Measurements from ENCODE around the gene NXPH4.

NXPH4 gene

GRCh38 chr12:57215065-57215464 is 1.5 kb upstream of the NXPH4 start:
- Histone ChIP-seq H3K4me3 (ENCODE audit: low read depth, low read length) (no peak overlapping the region), H2BK12ac (ENCODE audit: low read length) (no peak overlapping the region), H3K4me2 (ENCODE audit: low read length) (no peak overlapping the region), H3K18ac (ENCODE audit: low read length) (no peak overlapping the region), H3K27ac (ENCODE audit: low read depth, low read length) (no peak overlapping the region), H4K12ac (ENCODE audit: low read depth, low read length) (no peak overlapping the region), H3K14ac (ENCODE audit: low read length) (no peak overlapping the region), H3K9me3 (ENCODE audit: insufficient read depth, low read depth, low read length) (peaks cover 12% of the 10 kb centered on the region), H3K79me1 (ENCODE audit: low read length) (no peaks in the 10 kb centered on the region), H3K27me3 (ENCODE audit: insufficient read depth, low read length) (peaks cover 49% of the 10 kb centered on the region), H2BK5ac (ENCODE audit: low read depth, low read length, poor library complexity) (no peak overlapping the region), H3K4me1 (ENCODE audit: control insufficient read depth in 1 of 2, insufficient read depth in 2 of 2, low read length in 2 of 2) (peaks cover 17 to 35% of the 10 kb centered on the region in 2 experiments), H2AK5ac (ENCODE audit: low read length) (no peak overlapping the region), H3K9ac (ENCODE audit: low read length) (no peak overlapping the region), H3K36me3 (ENCODE audit: control insufficient read depth in 1 of 2, insufficient read depth in 2 of 2, low read length in 2 of 2) (peaks cover 26 to 30% of the 10 kb centered on the region in 2 experiments), H2AFZ (ENCODE audit: insufficient read depth, low read length, poor library complexity) (no peak overlapping the region), H4K8ac (ENCODE audit: low read depth, low read length) (no peak overlapping the region), H3K79me2 (ENCODE audit: control insufficient read depth, insufficient read depth, low read length, poor library complexity) (no peaks in the 10 kb centered on the region), H3K23ac (ENCODE audit: low read length) (no peak overlapping the region), H4K91ac (ENCODE audit: low read depth, low read length) (no peak overlapping the region), H2BK120ac (ENCODE audit: insufficient read depth, low read length, poor library complexity) (no peak overlapping the region), H3K4ac (ENCODE audit: low read depth, low read length) (no peak overlapping the region)
- DNase-seq = no peak
- no CpG with 5 or more reads among the region's 11 CpGs for WGBS (ENCODE audit: extremely low coverage, insufficient coverage, insufficient read length)

- H2BK12ac ChIP-seq (ENCODE audit: low read length) = no peak overlapping the region
- no CpG with 5 or more reads among the region's 7 CpGs for WGBS (ENCODE audit: extremely low coverage, insufficient coverage, insufficient read length)
- peaks cover 21 to 24% of the 10 kb centered on the region in 2 experiments for H3K36me3 ChIP-seq (ENCODE audit: control insufficient read depth in 1 of 2, insufficient read depth in 2 of 2, low read length in 2 of 2)
- H3K27me3 ChIP-seq (ENCODE audit: insufficient read depth, low read length) = peaks cover 52% of the 10 kb centered on the region
- no peak overlapping the region for H2AK5ac ChIP-seq (ENCODE audit: low read length)
- no peak overlapping the region for H3K27ac ChIP-seq (ENCODE audit: low read depth, low read length)
- H4K91ac ChIP-seq (ENCODE audit: low read depth, low read length) = no peak overlapping the region
- no peaks in the 10 kb centered on the region for H3K79me2 ChIP-seq (ENCODE audit: control insufficient read depth, insufficient read depth, low read length, poor library complexity)
- no peak overlapping the region for H3K23ac ChIP-seq (ENCODE audit: low read length)
- H3K4me1 ChIP-seq (ENCODE audit: control insufficient read depth in 1 of 2, insufficient read depth in 2 of 2, low read length in 2 of 2) = peaks cover 17 to 35% of the 10 kb centered on the region in 2 experiments
- H4K8ac ChIP-seq (ENCODE audit: low read depth, low read length) = no peak overlapping the region
- H3K4ac ChIP-seq (ENCODE audit: low read depth, low read length) = no peak overlapping the region
- H2BK5ac ChIP-seq (ENCODE audit: low read depth, low read length, poor library complexity) = no peak overlapping the region
- H3K14ac ChIP-seq (ENCODE audit: low read length) = no peak overlapping the region
- no peak overlapping the region for H2BK120ac ChIP-seq (ENCODE audit: insufficient read depth, low read length, poor library complexity)
- H3K9me3 ChIP-seq (ENCODE audit: insufficient read depth, low read depth, low read length) = peaks cover 12% of the 10 kb centered on the region
- H2AFZ ChIP-seq (ENCODE audit: insufficient read depth, low read length, poor library complexity) = no peak overlapping the region
- H3K18ac ChIP-seq (ENCODE audit: low read length) = no peak overlapping the region
- H4K12ac ChIP-seq (ENCODE audit: low read depth, low read length) = no peak overlapping the region
- DNase-seq = peak in 1 of 2 donors; percentile 29
- H3K4me3 ChIP-seq (ENCODE audit: low read depth, low read length) = no peak overlapping the region
- peak overlapping the region; percentile 58 for H3K4me2 ChIP-seq (ENCODE audit: low read length)
- no peaks in the 10 kb centered on the region for H3K79me1 ChIP-seq (ENCODE audit: low read length)
- no peak overlapping the region for H3K9ac ChIP-seq (ENCODE audit: low read length)
Observed at GRCh38 chr12:57215668-57216013, 953 bp upstream of the NXPH4 start.

- H2AFZ ChIP-seq (ENCODE audit: insufficient read depth, low read length, poor library complexity) = peak overlapping the region; percentile 2
- no peak overlapping the region for H4K12ac ChIP-seq (ENCODE audit: low read depth, low read length)
- no peak overlapping the region for H4K91ac ChIP-seq (ENCODE audit: low read depth, low read length)
- peak overlapping the region; percentile 78 for H3K4me2 ChIP-seq (ENCODE audit: low read length)
- H3K23ac ChIP-seq (ENCODE audit: low read length) = peak overlapping the region; percentile 47
- no peaks in the 10 kb centered on the region for H3K79me1 ChIP-seq (ENCODE audit: low read length)
- peaks cover 9% of the 10 kb centered on the region for H3K9me3 ChIP-seq (ENCODE audit: insufficient read depth, low read depth, low read length)
- H2BK120ac ChIP-seq (ENCODE audit: insufficient read depth, low read length, poor library complexity) = no peak overlapping the region
- H3K4ac ChIP-seq (ENCODE audit: low read depth, low read length) = no peak overlapping the region
- no peak overlapping the region for H3K18ac ChIP-seq (ENCODE audit: low read length)
- no peak overlapping the region for H3K9ac ChIP-seq (ENCODE audit: low read length)
- H3K4me3 ChIP-seq (ENCODE audit: low read depth, low read length) = peak overlapping the region; percentile 53
- H3K27me3 ChIP-seq (ENCODE audit: insufficient read depth, low read length) = peaks cover 67% of the 10 kb centered on the region
- peaks cover 17 to 35% of the 10 kb centered on the region in 2 experiments for H3K4me1 ChIP-seq (ENCODE audit: control insufficient read depth in 1 of 2, insufficient read depth in 2 of 2, low read length in 2 of 2)
- no peak overlapping the region for H4K8ac ChIP-seq (ENCODE audit: low read depth, low read length)
- no peak overlapping the region for H3K14ac ChIP-seq (ENCODE audit: low read length)
- H2BK5ac ChIP-seq (ENCODE audit: low read depth, low read length, poor library complexity) = no peak overlapping the region
- H3K79me2 ChIP-seq (ENCODE audit: control insufficient read depth, insufficient read depth, low read length, poor library complexity) = no peaks in the 10 kb centered on the region
- no CpG with 5 or more reads among the region's 63 CpGs for WGBS (ENCODE audit: extremely low coverage, insufficient coverage, insufficient read length)
- H3K27ac ChIP-seq (ENCODE audit: low read depth, low read length) = no peak overlapping the region
- DNase-seq = no peak
- no peak overlapping the region for H2AK5ac ChIP-seq (ENCODE audit: low read length)
- H2BK12ac ChIP-seq (ENCODE audit: low read length) = no peak overlapping the region
- H3K36me3 ChIP-seq (ENCODE audit: control insufficient read depth in 1 of 2, insufficient read depth in 2 of 2, low read length in 2 of 2) = peaks cover 5 to 8% of the 10 kb centered on the region in 2 experiments
Observed at GRCh38 chr12:57216921-57217879, 606 bp downstream of the NXPH4 start.

GRCh38 chr12:57218030-57218853 is 1.6 kb downstream of the NXPH4 start:
- Histone ChIP-seq H3K14ac (ENCODE audit: low read length) (no peak overlapping the region), H4K91ac (ENCODE audit: low read depth, low read length) (no peak overlapping the region), H3K23ac (ENCODE audit: low read length) (no peak overlapping the region), H3K36me3 (ENCODE audit: control insufficient read depth in 1 of 2, insufficient read depth in 2 of 2, low read length in 2 of 2) (no peaks in the 10 kb centered on the region), H3K9ac (ENCODE audit: low read length) (no peak overlapping the region), H3K79me2 (ENCODE audit: control insufficient read depth, insufficient read depth, low read length, poor library complexity) (no peaks in the 10 kb centered on the region), H3K79me1 (ENCODE audit: low read length) (no peaks in the 10 kb centered on the region), H3K9me3 (ENCODE audit: insufficient read depth, low read depth, low read length) (peaks cover 12% of the 10 kb centered on the region), H2AK5ac (ENCODE audit: low read length) (no peak overlapping the region), H3K4me1 (ENCODE audit: control insufficient read depth in 1 of 2, insufficient read depth in 2 of 2, low read length in 2 of 2) (peaks cover 17 to 32% of the 10 kb centered on the region in 2 experiments), H2AFZ (ENCODE audit: insufficient read depth, low read length, poor library complexity) (no peak overlapping the region), H3K18ac (ENCODE audit: low read length) (no peak overlapping the region), H3K27ac (ENCODE audit: low read depth, low read length) (no peak overlapping the region), H4K12ac (ENCODE audit: low read depth, low read length) (no peak overlapping the region), H2BK5ac (ENCODE audit: low read depth, low read length, poor library complexity) (no peak overlapping the region), H3K4me2 (ENCODE audit: low read length) (no peak overlapping the region), H3K4ac (ENCODE audit: low read depth, low read length) (no peak overlapping the region), H3K27me3 (ENCODE audit: insufficient read depth, low read length) (peaks cover 77% of the 10 kb centered on the region), H4K8ac (ENCODE audit: low read depth, low read length) (no peak overlapping the region), H3K4me3 (ENCODE audit: low read depth, low read length) (no peak overlapping the region), H2BK120ac (ENCODE audit: insufficient read depth, low read length, poor library complexity) (no peak overlapping the region), H2BK12ac (ENCODE audit: low read length) (no peak overlapping the region)
- DNase-seq = no peak
- WGBS (ENCODE audit: extremely low coverage, insufficient coverage, insufficient read length) = no CpG with 5 or more reads among the region's 5 CpGs
